Heart left ventricle (tissue), 16 donors: ENCODE measurements around the gene DPYSL3. TPM values are rescaled to one million over a fixed set of nuclear protein-coding genes. Genes with fewer than 3 reads are reported as not detected.

Experiments
- ATAC-seq, 4 donors: fragments of 200-7000 bp; cut with Tn5 transposase; one replicate each; pipeline ENCODE4 v1.9.1; 2020 to 2022; ENCODE audit warnings: moderate library complexity in 4 of 4, mild to moderate bottlenecking in 3 of 4, moderate number of reproducible peaks in 1 of 4
- DNase-seq, 5 donors: peaks; one replicate each; pipeline ENCODE4 v3.0.0-alpha.2; 2020
- H3K27ac ChIP-seq, 12 donors: fragments of 200-600 bp; sonication (generic) in 4 of 12; one replicate each; pipeline versions ENCODE4 v1.5.0 to v1.8.0; 2016 to 2022; ENCODE audit warnings: mild to moderate bottlenecking in 2 of 12
- H3K27me3 ChIP-seq, 9 donors: fragments of 200-600 bp; sonication (generic) in 2 of 9; one replicate each; pipeline versions ENCODE4 v1.5.1 to v1.8.0; 2016 to 2022; ENCODE audit warnings: mild to moderate bottlenecking in 3 of 9
- H3K36me3 ChIP-seq, 9 donors: fragments of 200-600 bp; sonication (generic) in 2 of 9; one replicate each; pipeline versions ENCODE4 v1.5.0 to v1.8.0; 2018 to 2022; ENCODE audit warnings: mild to moderate bottlenecking in 2 of 9
- H3K4me1 ChIP-seq, 12 donors: fragments of 200-600 bp; sonication (generic) in 4 of 12; one replicate each; pipeline versions ENCODE4 v1.5.0 to v1.8.0; 2016 to 2022; ENCODE audit warnings: mild to moderate bottlenecking in 3 of 12
- H3K4me3 ChIP-seq, 12 donors: fragments of 200-600 bp; sonication (generic) in 4 of 12; one replicate each; pipeline versions ENCODE4 v1.5.0 to v1.8.0; 2017 to 2022; ENCODE audit warnings: mild to moderate bottlenecking in 9 of 12, moderate library complexity in 4 of 12
- H3K9me3 ChIP-seq, 12 donors: fragments of 200-600 bp; sonication (generic) in 4 of 12; one replicate each; pipeline versions ENCODE4 v1.5.0 to v1.8.0; 2016 to 2022; ENCODE audit warnings: mild to moderate bottlenecking in 1 of 12
- POLR2A ChIP-seq, 2 donors: fragments of 450-650 bp; IDR thresholded peaks; one replicate each; pipeline ENCODE4 v1.6.1; 2017; ENCODE audit warnings: antibody characterized with exemption in 2 of 2, mild to moderate bottlenecking in 2 of 2, moderate library complexity in 2 of 2
- WGBS, 4 donors: extraction: QIAGEN DNeasy Blood & Tissue Kit in 2 of 4; methylation state at CpG; one replicate each; pipeline versions ENCODE4 v1.1.5 to v1.1.7; 2013 to 2018; 5-methylcytosine and 5-hydroxymethylcytosine counted together
- intact Hi-C, 10 donors: fragments of 100-400 bp; cut with DNase I; formaldehyde crosslinking; loops; one replicate each; pipeline versions ENCODE4 v1.11.1 to v1.14.2; 2022
- polyA plus RNA-seq, 2 donors: library from polyadenylated mRNA; stranded (reverse); fragments of 200-250 nt; gene quantifications; one replicate each; pipeline ENCODE4 v1.2.3, GENCODE V29; 2013
- total RNA-seq, 9 donors: library from RNA; depleted of rRNA in 2 of 9; stranded (reverse); fragments of >200 nt in 2 of 9; fragmentation: NEBNext Ultra II Directional in 3 of 9; extraction: Animal tissue kit (Norgen Biotek cat#: 25700) in 3 of 9; gene quantifications; one replicate each; pipeline versions ENCODE4 v1.1.0 to v1.2.4, GENCODE V29; 2016 to 2023
- TF ChIP-seq, protein P1 (sequence below), 12 donors: fragments of 200-600 bp; sonication (generic) in 4 of 12; IDR thresholded peaks; one replicate each; pipeline versions ENCODE4 v1.5.0 to v1.8.0; 2018 to 2022; ENCODE audit warnings: antibody characterized with exemption in 12 of 12, mild to moderate bottlenecking in 5 of 12
- donor health status: ischemic (EF 13 %, LVEDD 7.1; RV severe dilation, severe dysfunction).
- donor health status: healthy with polysubstance abuse.
- donor health status: DM: no; HTN: yes; CAD: no.
- donor health status: DM: no; HTN: no; CAD: no.
- donor health status: ischemic (EF 25% LVEDD 6.9; RV normal size, moderate dysfunction).
- donor health status: ischemic (EF 25% LVEDD 5.7; RV mildly dilated, moderate dysfunction).
- donor health status: healthy.
- donor health status: DM: yes; HTN: yes; CAD: no.
- donor health status: ischemic (EF 35%, LVEDD 5.7; RV mildly dilated, moderate dysfunction).
- donor health status: nonischemic (EF 11% LVEDD 7.7; RV severe dilation, severe dysfunction).
- donor health status: DM: yes; HTN: yes; CAD: no.
- donor health status: PGD.
- donor health status: ischemic (EF 29% LVEDD 5.4; RV normal size, mild dysfunction).
- donor health status: nonischemic (EF 23%, LVEDD 6.1; RV moderate dilation, normal function).

The DPYSL3 gene
- total and polyA plus RNA-seq, 11 donors: 7.9 to 54.7 (median 20.6) TPM

DNA sequence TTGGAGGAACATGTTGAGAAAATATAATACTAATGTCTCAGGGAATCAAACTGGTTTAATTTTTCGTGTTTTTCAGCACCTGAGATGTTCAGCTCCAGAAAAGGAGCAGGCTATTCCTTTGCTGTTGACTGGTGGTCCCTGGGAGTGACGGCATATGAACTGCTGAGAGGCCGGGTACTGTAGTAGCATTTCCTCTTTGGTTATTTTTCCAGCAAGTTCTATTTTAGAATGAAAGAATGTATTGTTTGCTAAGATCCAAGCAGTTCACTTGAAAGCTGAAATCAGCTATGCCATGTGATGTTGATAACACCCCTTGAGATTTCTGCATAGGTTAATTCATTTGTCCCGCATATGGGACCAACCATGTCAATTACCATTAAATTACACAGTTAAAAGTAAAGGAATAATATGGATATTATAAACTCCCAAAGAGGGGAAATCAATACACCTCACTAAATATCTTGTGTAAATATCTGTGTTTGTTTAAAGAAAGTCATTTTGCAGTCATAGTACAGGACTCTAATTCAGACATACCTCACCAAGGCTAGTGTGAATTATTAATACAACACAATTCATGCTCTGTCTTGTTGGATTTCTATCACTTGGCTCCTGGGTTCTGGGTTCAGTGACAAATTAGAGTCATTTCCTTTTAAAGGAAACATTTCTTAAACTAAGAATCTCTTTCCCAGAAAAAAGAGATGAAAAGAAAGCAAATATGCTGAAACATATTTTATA lies 148.3 kb downstream of the DPYSL3 start:
- ATAC-seq (no peak), DNase-seq (no peak)
- no peak overlapping the region for H3K4me3 ChIP-seq
- no peak overlapping the region for H3K27ac ChIP-seq
- WGBS, 4 donors: 67 to 74% (median 72%) methylated on average over 4 of the region's 4 CpGs
- H3K36me3 ChIP-seq: no peaks in the 10 kb centered on the region
- intact Hi-C loops: loop anchor here in 3 of 10 donors (10.0 kb wide), 1 partner anchor 137 kb away; no protein-coding TSS in a partner anchor
- H3K27me3 ChIP-seq: peaks cover 0 to 8% (median 0%) of the 10 kb centered on the region in 9 donors
- peaks cover 0 to 8% (median 0%) of the 10 kb centered on the region in 12 donors for H3K9me3 ChIP-seq
- TF ChIP-seq POLR2A (IDR thresholded peaks at IDR 0.05): no peak
- TF ChIP-seq, protein P1, sequence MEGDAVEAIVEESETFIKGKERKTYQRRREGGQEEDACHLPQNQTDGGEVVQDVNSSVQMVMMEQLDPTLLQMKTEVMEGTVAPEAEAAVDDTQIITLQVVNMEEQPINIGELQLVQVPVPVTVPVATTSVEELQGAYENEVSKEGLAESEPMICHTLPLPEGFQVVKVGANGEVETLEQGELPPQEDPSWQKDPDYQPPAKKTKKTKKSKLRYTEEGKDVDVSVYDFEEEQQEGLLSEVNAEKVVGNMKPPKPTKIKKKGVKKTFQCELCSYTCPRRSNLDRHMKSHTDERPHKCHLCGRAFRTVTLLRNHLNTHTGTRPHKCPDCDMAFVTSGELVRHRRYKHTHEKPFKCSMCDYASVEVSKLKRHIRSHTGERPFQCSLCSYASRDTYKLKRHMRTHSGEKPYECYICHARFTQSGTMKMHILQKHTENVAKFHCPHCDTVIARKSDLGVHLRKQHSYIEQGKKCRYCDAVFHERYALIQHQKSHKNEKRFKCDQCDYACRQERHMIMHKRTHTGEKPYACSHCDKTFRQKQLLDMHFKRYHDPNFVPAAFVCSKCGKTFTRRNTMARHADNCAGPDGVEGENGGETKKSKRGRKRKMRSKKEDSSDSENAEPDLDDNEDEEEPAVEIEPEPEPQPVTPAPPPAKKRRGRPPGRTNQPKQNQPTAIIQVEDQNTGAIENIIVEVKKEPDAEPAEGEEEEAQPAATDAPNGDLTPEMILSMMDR (IDR thresholded peaks at IDR 0.05): no peak
- no peaks in the 10 kb centered on the region for H3K4me1 ChIP-seq

DNA sequence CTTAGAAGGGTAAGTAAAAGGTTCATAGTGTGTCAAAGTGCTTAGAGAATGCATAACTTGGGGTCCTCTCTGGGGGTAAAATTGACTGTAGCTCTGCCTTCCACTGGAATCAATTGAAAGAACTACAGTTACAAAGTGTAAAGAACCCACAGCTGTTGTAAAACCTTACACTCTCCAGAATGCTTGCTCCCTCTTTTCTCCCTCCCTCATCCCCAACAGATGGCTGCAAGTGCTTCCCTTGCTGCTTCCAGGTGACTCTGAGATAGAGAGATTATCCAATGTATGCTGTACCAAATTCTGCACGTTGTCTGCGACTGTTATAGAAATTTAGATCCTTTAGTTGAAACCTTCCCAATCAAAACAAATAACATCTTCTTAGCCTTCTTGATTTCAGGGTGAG lies 149.1 kb downstream of the DPYSL3 start:
- H3K27me3 ChIP-seq: peaks cover 0 to under 1% (median 0%) of the 10 kb centered on the region in 9 donors
- DNase-seq (no peak), ATAC-seq (no peak)
- intact Hi-C loops: loop anchor here in 3 of 10 donors (10.0 kb wide), 1 partner anchor 136 kb away; no protein-coding TSS in a partner anchor
- H3K9me3 ChIP-seq: peaks cover 0 to 8% (median 0%) of the 10 kb centered on the region in 12 donors
- no peaks in the 10 kb centered on the region for H3K4me1 ChIP-seq
- H3K27ac ChIP-seq: no peak overlapping the region
- H3K4me3 ChIP-seq: no peak overlapping the region
- no peaks in the 10 kb centered on the region for H3K36me3 ChIP-seq
- TF ChIP-seq, protein P1 (IDR thresholded peaks at IDR 0.05): no peak
- no peak for TF ChIP-seq POLR2A (IDR thresholded peaks at IDR 0.05)
- WGBS, 4 donors: 78 to 94% (median 88%) methylated on average over 2 of the region's 2 CpGs

DNA sequence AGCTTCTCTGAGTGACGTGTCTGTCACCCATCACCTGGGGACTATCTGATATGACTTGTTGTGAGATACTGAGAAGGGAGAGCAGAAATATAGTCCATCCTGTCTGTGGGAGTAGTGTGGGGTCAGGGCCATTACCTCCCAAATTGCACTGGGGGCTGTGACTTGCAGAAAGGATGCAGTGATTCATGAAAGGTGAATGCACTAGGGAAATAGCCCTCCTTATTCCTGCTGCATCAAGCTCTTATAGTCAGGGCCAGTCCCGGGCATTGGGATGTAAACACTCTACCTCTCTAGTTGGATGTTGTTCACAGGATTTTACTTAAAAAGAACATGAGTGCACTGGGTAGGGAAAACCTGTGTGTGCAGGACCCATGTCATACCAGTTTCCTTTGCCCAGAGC lies 150.3 kb downstream of the DPYSL3 start:
- Histone ChIP-seq H3K27me3 (no peaks in the 10 kb centered on the region), H3K9me3 (peaks cover 0 to 4% (median 0%) of the 10 kb centered on the region in 12 donors), H3K4me1 (no peaks in the 10 kb centered on the region), H3K36me3 (no peaks in the 10 kb centered on the region), H3K4me3 (no peak overlapping the region), H3K27ac (no peak overlapping the region)
- 73 to 82% (median 79%) methylated on average over 2 of the region's 2 CpGs for WGBS, 4 donors
- no peak for DNase-seq
- no peak for TF ChIP-seq POLR2A (IDR thresholded peaks at IDR 0.05)
- TF ChIP-seq, protein P1 (IDR thresholded peaks at IDR 0.05): no peak
- no peak for ATAC-seq
- intact Hi-C loops: no loop called here

DNA sequence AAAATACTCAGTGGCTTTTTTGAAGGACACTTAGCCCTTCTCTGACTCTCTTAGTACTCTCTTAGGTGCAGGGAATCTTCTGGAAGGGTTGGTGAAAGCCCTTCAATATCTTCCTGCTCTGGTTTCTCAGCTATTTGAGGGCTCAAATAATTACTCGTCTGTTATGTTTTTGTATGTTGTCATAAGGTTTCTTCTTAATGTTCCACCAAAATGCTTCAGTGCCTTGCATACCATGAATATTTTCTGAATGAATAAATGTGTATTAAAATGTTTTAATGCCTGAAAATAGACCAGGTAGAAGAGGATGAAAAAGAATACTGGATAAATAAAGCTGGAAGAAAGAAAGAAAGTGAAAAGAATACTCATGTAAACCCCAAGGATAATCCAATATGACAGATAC lies 150.8 kb downstream of the DPYSL3 start:
- intact Hi-C loops: no loop called here
- DNase-seq (no peak), ATAC-seq (no peak)
- no peaks in the 10 kb centered on the region for H3K27me3 ChIP-seq
- H3K4me1 ChIP-seq: no peaks in the 10 kb centered on the region
- no peak for TF ChIP-seq POLR2A (IDR thresholded peaks at IDR 0.05)
- TF ChIP-seq, protein P1 (IDR thresholded peaks at IDR 0.05): no peak
- no peaks in the 10 kb centered on the region for H3K9me3 ChIP-seq
- no peak overlapping the region for H3K27ac ChIP-seq
- H3K4me3 ChIP-seq: no peak overlapping the region
- 68 to 83% (median 77%) methylated on average over 1 of the region's 1 CpG for WGBS, 4 donors
- H3K36me3 ChIP-seq: no peaks in the 10 kb centered on the region
